DLD1 (cell line): ENCODE measurements around the gene ZMIZ1.

Source experiments
- in situ Hi-C: cut with HindIII; loops from 2 replicates; pipeline ENCODE4 v1.10.0; 2017; ENCODE audit warnings: low sequenced_read_pairs

Gene ZMIZ1

DNA sequence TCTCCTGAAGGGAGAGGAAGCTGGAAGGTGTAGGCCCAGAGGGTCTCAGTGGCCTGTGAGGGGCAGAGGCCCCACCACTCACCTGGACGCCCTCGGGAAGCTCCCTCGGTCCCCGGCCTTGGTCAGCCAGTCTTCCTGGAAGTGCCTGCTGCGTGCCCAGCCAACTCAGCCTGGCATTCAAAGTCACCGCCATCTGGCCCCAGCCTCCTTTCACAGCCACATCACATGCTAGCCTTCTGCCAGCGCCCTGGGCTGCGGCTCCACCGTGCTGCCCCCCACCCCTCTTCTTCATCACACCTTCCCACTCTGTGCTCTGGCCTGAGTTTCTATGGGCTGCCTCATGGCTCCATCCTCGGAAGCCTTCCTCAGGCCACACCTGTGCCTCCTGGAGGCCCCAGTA lies 98.0 kb downstream of the ZMIZ1 start:
- in situ Hi-C loops = no loop called here

DNA sequence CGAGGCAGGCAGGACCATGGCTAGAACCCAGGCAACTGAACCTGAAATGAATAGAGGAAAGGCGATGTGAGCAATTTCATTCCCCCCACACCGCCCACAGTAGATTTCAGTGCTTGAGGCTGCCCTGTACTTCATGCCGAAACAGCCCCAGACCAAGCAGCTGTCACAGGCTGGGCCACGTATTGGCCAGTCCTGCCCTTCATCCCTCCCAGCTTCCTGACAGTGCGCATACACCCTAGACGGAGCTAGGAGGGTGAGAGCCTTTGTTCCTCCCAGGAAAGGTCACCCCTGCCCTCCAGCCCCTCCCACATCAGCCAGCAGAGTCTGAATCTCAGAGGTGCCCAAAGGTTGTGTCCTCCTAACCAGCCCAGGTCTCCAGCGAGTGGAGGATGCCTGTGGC lies 98.8 kb downstream of the ZMIZ1 start:
- in situ Hi-C loops = no loop called here

DNA sequence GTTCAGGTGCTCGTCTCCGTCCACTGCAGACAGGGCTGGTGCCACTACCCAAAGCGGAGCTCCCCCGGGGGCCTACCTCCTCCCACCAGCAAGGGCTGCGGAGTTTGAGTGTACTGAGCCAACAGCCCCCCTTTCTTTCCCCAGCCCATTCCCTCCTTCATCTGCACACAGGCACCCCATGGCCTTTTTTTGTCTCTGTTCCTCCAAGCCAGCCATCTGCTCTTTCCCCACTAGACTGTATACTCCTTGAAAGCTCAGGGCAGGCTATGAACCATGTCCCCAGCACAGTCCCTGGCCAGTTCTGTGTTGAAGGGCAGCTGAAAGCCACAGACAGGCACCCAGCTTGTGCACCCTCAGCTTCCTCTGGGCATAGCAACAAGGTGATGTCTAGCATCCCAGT lies 99.4 kb downstream of the ZMIZ1 start:
- in situ Hi-C loops = no loop called here

DNA sequence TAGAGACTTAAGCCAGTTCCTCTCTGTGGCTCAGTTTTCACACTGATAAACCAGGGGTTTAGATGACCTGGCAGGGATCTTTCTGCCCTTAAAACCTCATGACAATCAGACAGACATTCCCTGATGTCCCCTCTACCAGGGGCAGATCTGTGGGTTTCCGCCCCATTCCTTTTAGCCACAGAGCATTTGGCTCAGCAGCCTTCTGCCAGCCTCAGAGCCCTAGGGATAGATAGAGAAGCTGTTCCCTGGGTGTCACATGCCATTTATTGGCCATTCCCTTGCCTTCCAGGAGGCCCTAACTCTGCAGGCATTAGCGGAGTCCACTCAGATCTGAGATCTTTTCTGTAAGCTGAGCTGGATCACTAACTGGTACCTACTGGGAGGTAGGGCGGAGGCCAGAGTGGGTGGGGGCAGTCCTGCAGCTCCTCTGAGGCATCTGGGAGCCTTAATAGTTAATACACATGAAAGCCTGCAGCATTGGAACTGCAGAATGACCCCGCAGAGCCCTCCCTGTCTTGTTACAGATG lies 101.5 kb downstream of the ZMIZ1 start:
- in situ Hi-C loops = loop anchor here (5.0 kb wide), 1 partner anchor 93 kb away; no protein-coding TSS in a partner anchor

DNA sequence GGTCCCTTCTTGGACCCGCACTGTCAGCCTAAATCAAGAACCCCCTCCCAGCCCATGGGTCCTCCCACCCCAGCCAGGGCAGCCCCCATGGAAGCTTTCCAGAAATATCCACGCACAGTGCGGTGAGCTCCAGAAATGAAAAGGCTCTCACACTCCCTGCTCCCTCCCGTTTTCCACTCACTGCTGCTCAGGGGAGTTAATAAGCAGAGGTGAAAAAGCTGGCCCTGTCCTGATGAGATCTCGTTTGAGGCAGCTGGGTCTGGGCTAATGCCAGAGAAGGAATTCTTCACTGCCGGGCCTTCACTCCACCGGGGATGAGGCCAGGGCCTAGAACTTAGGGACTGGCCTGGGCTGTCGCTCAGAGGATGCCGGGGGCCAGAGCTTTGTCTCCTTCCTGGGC lies 102.2 kb downstream of the ZMIZ1 start:
- in situ Hi-C loops = loop anchor here (5.0 kb wide), 1 partner anchor 94 kb away; no protein-coding TSS in a partner anchor

DNA sequence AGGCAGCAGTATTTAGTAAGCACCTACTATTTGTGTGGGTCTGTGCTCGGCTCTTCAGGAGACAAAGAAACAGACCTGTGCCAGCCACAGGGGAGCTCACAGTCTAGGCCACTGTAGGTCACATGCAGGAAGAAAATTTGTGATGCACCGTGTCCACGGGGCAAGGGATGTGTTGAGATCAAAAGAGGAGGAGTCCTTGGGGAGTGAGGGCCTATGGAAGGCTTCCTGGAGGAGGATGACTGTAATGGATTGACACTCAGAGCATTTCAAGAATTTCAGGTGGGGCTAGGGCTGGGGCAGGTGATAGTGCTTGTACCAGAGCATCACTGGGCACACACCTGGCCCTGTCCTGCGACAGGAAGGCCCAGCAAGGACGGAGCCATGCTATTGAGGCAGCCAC lies 102.7 kb downstream of the ZMIZ1 start:
- in situ Hi-C loops = loop anchor here (5.0 kb wide), 1 partner anchor 94 kb away; no protein-coding TSS in a partner anchor

DNA sequence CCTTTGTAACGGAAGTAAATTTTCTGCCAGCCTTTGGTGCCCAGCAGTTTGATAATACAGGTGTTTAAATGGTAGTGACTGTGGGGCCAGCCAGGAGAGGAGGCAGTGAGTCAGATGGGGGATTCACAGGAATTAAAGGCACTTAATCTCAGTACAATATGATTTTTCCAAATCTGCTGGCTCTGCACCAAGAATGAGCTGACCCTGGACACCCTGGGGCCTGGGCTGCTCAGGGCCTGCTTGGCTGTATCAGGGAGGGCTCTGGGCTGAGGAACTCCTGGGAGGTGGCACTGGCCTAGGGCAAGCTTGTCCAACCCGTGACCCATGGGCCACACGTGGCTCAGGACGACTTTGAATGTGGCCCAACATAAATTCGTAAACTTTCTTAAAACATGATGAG lies 104.1 kb downstream of the ZMIZ1 start:
- in situ Hi-C loops = loop anchor here (5.0 kb wide), 1 partner anchor 96 kb away; no protein-coding TSS in a partner anchor

DNA sequence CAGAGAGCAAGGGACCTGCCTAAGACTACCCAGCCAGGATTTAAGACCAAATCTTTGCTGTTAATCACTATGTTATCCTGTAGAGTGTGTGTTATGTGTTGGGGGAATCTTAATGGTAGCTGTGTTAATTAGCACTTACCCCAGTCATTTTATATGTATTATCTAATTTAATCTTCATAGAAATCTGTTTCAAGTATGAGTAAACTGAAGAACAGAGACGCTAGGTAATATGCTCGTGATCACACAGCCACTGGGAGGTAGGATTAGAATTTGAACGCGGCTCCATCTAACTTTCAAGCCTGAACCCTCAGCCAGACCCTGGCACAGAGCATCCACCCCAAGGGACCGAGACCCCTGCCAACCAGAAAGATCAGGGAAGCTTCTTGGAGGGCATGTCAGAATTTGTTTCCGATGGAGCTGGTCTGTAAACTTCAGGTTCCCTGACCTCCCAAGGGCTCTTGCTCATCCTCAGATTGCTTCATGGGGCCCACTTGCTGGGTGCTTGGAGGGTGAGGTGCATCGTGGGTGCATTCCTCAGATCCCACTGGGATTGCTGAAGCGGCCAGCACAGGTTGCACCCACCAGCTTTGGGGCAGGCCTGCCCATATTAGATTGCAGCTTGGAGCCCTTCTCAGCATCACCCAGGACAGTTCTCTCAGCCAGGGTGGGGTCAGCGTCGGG lies 105.0 kb downstream of the ZMIZ1 start:
- in situ Hi-C loops = loop anchor here (5.0 kb wide), 1 partner anchor 96 kb away; no protein-coding TSS in a partner anchor

DNA sequence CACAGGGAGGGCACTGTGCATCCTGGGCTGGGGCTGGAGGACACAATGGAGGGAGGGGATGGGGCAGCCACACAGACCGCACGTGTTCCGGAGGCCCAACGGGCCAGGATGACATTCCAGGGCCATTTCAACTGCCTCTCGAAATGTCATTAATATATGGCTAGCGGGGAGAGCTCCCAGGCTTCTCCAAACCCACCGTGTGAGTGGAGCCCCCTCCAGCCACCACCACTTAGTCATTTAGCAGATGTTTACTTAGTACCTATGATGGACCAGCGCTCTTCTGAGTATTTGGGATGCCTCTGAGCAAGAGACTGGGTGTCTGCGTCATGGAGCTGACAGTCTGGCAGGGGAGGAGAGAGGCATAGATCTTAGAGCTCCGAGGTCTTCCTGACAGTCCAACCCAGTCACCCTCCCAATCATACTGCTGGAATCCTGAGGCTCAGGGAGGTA lies 107.3 kb downstream of the ZMIZ1 start:
- in situ Hi-C loops = no loop called here

DNA sequence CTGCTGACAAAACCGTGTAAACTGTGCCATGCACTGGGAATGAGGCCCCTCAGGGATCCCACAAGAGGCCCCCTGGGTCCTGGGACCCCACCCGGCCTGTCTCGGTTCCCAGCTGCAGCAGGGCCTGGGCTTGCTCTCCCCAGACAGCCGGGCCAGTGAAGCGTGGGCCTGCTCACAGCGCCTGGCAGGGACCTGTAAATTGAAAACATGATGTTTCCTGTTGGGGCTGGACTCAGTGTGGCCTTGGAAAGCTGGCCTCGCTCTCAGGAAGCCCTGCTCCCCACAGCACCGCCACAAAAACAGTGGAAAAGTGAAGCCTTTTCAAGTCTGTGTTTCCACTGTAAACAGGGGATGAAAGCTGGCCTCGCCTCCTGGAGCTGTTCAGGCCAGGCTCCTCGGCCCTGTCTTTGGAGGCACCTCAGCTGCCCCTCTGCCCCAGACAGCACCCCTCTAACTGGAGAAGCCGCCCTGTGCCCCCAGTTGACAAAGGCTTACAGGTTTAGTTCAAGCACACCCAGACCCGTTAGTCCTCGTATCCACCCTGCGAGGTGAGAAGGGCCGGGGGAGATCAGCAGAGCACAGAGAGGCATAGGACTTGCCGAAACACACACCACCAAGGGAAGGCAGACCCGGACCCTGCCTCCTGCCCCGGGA lies 108.3 kb downstream of the ZMIZ1 start:
- in situ Hi-C loops = no loop called here

DNA sequence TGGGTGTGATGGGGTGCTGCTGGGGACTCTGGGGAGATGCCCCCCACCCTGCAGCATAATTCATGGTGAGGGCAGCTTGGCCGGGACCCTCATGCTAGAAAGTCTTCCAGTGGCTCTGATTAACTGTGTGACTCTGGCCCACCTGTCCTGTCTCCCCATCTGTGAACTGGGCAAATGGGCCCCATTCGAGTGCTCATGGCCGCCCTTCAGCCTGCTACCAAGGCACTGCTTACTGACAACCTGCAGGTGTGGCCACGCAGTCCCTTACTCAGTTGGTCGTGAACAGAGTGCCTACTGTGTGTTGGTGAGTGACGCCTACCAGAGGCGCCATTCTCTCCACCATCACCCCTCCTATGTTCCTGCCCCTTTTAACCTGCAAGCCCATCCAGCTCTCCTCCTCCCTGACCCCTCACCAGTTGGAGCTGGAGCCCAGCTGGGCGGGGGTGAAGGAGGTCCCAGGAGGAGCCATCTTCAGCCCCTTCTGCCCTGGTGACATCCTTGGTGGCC lies 109.4 kb downstream of the ZMIZ1 start:
- in situ Hi-C loops = no loop called here

DNA sequence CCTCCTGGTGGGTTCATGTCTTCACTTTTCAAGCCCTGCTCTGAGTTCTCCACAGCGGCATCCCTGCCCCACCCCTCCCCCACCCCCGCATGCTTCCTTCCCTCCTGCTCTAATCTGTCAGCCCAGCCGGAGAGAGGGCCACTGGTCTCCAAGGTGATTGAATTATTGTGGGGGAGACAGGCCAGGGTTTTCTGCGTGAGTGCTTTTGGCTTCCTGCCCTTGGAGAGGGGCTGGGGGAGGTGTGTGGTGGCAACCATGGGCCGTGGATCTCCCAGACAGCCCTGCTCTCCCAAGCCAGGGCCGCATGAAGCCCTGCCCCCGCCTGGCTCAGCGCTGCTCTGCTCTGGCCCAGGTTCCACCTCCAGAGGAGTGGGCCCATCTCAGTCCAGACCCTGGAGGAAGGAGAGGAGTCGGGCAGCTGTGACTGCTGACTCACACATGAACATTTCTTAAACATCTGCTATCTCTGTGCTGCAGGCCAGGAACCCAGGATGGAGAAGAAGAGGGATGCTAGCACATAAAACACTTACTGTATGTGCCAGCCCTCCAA lies 109.9 kb downstream of the ZMIZ1 start:
- in situ Hi-C loops = no loop called here

DNA sequence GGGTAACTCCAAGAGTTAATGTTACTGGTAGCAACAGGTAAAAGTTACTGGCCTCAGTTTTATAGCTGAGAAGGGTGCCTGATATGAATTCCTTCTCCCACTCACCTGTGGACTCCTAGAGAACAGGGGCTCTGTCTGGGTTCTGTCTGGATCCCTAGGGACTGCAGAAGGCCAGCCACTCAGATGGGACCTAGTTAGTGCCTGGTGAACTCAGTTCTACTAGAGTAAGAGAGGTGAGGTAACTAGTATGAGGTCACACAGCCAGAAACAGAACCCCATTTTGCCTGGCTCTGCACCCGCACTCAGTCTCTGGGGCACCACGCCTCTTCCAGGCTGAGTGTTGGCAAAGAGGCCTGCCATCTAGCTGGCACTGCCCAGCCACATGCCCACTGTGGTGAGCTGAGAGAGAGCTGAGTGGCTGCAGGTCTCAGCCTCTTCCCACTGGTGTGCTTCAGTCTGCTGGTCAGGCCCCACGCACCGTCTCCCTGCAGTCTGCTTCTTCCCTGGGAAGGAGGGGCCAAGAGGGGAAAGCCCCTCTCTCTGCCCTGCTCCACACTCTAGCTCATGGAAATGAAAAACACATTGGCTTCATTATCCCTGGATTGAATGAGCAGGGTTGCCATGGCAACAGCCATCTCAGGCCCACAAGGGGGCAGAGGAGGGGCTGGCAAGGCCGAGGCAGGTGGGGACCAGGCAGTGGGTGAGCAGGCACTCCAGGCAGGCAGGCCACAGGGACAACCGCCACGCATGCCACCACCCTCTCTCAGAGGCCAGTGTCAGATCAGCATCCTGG lies 110.6 kb downstream of the ZMIZ1 start:
- in situ Hi-C loops = no loop called here

DNA sequence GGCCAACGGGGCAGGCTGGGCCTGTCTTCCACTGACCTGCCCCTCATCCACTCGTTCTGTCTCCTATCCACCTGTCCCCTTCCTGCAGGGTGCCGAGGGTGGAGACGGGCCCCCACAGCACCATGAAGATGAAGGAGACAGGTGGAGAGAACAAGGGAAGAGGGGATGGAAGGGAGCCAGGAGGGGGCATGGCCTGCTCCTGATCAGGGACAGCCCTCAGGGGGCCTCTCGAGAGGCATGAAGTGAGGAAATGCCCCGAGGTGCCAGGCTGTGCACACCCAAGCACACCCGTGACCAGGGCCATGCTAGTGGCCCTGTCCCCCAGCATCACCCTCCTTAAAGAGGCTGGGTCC lies 111.2 kb downstream of the ZMIZ1 start:
- in situ Hi-C loops = no loop called here

DNA sequence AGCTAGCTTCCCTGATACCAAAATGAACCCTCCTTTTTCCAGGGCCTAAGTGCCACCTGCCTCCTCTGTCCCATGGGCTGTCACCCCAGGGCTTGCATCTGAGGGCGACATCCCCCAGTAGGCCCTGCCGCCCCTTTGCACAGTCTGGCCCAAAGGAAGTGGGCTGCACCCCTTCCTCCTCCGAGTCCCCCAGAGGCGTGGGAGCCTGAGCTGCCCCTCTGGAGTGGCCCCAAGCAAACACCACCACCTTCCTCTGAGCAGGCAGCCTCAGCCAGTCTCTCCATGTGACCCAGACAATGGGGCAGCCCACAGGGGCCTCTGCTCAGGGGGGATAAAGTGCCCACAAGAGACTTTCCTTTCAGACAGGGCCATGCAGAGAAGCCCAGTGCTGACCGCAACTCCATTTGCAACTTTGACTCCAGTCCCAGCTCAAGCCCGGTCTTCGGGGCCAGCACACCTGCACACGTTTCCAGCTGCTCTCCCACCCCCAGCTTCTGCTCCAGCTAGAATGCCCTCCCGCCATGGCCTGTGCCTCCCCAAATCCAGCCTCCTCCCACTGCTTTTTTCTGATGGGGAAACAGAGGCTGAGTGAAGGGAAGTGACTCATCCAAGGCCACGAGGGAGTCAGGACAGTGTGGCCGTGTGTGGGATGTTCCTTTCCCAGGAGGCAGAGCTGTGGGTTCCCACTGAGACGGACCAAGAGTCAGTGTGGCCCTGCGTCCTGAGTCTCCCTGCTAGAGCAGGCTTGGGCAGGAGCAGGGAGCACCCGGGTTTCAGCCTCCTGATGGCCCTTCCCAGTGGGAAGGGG lies 111.9 kb downstream of the ZMIZ1 start:
- in situ Hi-C loops = no loop called here

DNA sequence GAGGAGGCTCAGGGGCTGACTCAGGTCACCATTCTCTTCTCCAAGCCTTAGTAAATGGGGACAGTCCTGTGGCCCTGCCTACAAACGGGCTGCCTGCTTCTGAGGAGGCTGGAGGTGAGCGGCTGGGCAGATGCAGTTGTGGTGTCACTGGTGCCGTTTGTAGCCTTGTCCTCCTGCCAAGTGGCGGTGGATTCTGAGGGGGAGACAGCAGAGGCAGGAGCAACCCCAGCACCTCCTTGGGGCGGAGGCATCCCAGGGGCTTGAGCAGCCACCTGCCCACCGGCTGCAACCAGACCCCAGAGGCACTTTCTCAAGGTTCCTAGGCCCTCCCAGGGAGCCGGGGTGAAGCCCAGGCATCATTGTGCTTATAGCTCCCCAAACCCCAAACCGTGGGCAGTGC lies 112.5 kb downstream of the ZMIZ1 start:
- in situ Hi-C loops = no loop called here

DNA sequence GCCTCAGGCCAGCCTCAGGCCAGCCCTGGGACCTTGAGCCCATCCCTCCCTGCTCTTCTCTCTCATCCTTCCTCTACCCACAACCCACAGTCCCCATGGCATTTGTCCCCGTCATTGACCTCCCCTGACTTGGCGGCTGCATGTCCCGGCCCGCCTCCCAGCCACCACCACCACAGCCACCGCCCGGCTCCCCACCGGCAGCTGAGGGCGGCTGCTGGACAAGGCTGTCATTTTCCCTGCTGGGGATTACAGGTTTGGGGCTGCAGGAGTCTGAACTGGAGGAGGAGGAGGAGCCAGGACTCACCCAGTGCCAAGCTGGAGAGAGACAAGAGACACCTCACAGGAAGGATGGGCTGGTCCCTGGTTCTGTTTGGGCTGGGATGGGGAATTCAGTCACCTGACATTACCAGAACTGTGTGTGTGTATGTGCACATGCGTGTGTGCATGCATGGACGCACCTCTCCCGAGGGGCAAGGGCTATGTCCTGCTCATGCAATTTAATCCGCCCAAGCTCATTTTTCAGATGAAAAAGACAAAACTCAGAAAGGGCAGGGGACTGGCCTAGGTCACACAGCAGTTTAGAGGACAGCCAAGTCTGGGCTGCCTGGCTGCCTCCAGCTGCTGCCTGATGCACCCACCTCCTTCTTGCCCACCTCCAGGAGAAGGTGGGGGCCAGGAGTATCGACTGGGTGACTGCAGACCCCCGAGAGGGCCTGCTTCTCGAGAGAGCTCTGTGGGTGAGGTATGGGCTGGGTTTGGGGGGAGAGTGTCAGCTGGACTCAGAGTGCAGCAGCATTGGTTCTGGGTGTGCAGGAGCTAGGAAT lies 113.1 kb downstream of the ZMIZ1 start:
- in situ Hi-C loops = no loop called here

DNA sequence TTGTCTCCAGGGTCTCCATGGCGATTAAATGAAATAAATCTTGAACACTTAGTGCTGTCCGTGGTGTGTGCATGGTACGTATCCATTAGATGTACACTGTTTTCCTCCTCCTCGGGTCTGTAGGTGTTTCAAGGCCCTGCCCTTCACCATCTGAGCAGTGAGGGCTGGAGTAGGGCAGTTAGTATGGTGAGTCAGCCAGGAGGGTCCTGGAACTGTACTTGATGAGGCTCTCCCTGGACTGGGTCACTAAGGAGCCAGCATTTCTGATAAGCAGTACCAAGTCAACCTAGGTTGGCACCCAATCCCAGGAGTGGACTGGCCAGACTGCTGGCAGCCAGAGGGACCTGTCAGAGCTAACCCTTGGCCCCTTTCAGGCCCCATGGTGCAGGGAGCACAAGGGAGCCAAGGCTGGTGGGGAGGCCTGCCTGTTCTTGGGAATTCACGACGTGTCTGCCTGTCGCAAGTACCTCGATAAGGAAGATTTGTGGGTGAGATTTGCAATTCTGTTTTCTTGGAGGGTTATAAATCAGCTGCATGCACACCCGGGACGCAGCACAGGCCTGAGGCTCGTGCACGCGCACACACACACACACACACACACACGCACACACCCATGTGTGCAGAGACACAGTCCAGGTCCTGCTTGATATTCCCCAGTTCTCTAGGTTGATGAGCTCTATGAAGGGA lies 114.2 kb downstream of the ZMIZ1 start:
- in situ Hi-C loops = no loop called here

DNA sequence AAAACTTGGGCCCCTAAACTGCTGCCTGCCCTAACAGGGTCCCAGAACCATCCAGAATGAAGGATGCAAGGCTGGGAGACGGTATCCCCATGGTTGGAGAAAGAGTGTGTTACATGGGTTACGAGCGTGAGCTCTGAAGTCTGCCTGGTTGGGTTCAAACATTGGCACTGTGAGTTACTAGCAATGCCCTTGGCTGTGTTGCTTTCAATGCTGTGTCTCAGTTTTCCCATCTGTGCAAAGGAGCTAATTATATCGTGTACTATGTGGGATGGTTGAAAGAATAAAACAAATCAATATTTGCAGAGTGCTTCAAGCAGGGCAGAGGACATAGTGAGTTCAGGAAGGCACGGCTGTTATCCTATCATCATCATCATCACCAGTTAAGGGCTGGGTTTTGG lies 114.7 kb downstream of the ZMIZ1 start:
- in situ Hi-C loops = no loop called here
